Suprapubic skin (tissue), 4 donors: ENCODE results near the gene PNPLA8. TPM values are rescaled to one million over a fixed set of nuclear protein-coding genes. Genes with fewer than 3 reads are reported as not detected.
"Not testable (repeated sequence)": the region's sequence is repeated elsewhere in the genome, so short reads cannot be mapped to it uniquely, and the experiment has no call there.

Source experiments
- DNase-seq, 2 donors: peaks; one replicate each; pipeline ENCODE4 v3.0.0-alpha.2; 2019; ENCODE audit warnings: low spot score in 2 of 2
- H3K27ac ChIP-seq: fragments of 200-600 bp; sonication (generic); one replicate; pipeline ENCODE4 v1.5.1; 2019
- H3K27me3 ChIP-seq: fragments of 200-600 bp; sonication (generic); one replicate; pipeline ENCODE4 v1.5.1; 2019
- H3K36me3 ChIP-seq: fragments of 200-600 bp; sonication (generic); one replicate; pipeline ENCODE4 v1.5.1; 2019
- H3K4me1 ChIP-seq: fragments of 200-600 bp; sonication (generic); one replicate; pipeline ENCODE4 v1.5.1; 2019
- H3K4me3 ChIP-seq: fragments of 200-600 bp; sonication (generic); one replicate; pipeline ENCODE4 v1.5.1; 2019; ENCODE audit warnings: mild to moderate bottlenecking
- H3K9me3 ChIP-seq: fragments of 200-600 bp; sonication (generic); one replicate; pipeline ENCODE4 v1.5.1; 2019
- EP300 ChIP-seq: sonication (generic); formaldehyde crosslinking; IDR thresholded peaks from one replicate; pipeline ENCODE4 v1.6.1; 2017; ENCODE audit warnings: antibody characterized with exemption
- POLR2A ChIP-seq, 2 donors: fragments of 450-650 bp; IDR thresholded peaks; one replicate each; pipeline ENCODE4 v1.6.1; 2017; ENCODE audit warnings: antibody characterized with exemption in 2 of 2, mild to moderate bottlenecking in 2 of 2, moderate library complexity in 2 of 2
- POLR2AphosphoS5 ChIP-seq, 3 donors: sonication (generic); formaldehyde crosslinking; IDR thresholded peaks; one replicate each; pipeline ENCODE4 v1.6.1; 2017; ENCODE audit warnings: antibody characterized with exemption in 3 of 3
- WGBS: methylation state at CpG from one replicate; pipeline ENCODE4 v1.1.5; 2018; 5-methylcytosine and 5-hydroxymethylcytosine counted together
- total RNA-seq, 4 donors: library from RNA; depleted of rRNA; stranded (reverse); fragments of >200 nt; gene quantifications; one replicate each; pipeline ENCODE4 v1.1.0, GENCODE V29; 2016
- TF ChIP-seq, protein P1 (sequence below), 2 donors: fragments of 200-600 bp in 1 of 2; fragments of 450-650 bp in 1 of 2; sonication (generic) in 1 of 2; IDR thresholded peaks; one replicate each; pipeline ENCODE4 v1.5.1; 2016 to 2019; ENCODE audit warnings: antibody characterized with exemption in 2 of 2, mild to moderate bottlenecking in 1 of 2, moderate library complexity in 1 of 2

The PNPLA8 gene
- total RNA-seq, 4 donors from 2014 or later = 28.1 to 49.8 (median 41.5) TPM

DNA sequence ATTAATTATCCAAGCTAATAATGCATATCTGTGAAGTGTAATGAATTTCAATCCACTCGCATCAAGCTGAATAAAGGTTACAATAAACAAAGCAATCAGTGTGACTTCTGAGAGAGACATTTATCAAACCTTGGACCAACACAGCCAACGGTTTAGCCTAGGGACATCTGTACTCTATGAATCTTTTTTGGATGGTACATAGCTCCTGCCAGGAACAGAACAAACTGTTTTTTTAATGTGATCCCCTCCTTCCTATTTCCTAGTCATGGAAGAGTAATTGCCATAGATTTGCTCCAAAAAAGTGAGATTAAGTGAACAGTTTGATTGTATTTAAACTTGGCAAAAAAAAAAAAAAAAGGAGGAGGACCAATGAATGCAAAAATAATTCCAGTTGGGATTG lies 58.5 kb downstream of the PNPLA8 start:
- Histone ChIP-seq H3K4me1 (no peaks in the 10 kb centered on the region), H3K36me3 (peaks cover 5% of the 10 kb centered on the region), H3K9me3 (no peaks in the 10 kb centered on the region), H3K27ac (no peak overlapping the region), H3K4me3 (no peak overlapping the region), H3K27me3 (no peaks in the 10 kb centered on the region)
- WGBS = 39% methylated on average over 2 of the region's 2 CpGs
- TF ChIP-seq, protein P1, sequence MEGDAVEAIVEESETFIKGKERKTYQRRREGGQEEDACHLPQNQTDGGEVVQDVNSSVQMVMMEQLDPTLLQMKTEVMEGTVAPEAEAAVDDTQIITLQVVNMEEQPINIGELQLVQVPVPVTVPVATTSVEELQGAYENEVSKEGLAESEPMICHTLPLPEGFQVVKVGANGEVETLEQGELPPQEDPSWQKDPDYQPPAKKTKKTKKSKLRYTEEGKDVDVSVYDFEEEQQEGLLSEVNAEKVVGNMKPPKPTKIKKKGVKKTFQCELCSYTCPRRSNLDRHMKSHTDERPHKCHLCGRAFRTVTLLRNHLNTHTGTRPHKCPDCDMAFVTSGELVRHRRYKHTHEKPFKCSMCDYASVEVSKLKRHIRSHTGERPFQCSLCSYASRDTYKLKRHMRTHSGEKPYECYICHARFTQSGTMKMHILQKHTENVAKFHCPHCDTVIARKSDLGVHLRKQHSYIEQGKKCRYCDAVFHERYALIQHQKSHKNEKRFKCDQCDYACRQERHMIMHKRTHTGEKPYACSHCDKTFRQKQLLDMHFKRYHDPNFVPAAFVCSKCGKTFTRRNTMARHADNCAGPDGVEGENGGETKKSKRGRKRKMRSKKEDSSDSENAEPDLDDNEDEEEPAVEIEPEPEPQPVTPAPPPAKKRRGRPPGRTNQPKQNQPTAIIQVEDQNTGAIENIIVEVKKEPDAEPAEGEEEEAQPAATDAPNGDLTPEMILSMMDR (IDR thresholded peaks at IDR 0.05) = no peak
- TF ChIP-seq POLR2A (IDR thresholded peaks at IDR 0.05) (no peak), EP300 (no peak), POLR2AphosphoS5 (IDR thresholded peaks at IDR 0.05) (no peak)
- no peak for DNase-seq

DNA sequence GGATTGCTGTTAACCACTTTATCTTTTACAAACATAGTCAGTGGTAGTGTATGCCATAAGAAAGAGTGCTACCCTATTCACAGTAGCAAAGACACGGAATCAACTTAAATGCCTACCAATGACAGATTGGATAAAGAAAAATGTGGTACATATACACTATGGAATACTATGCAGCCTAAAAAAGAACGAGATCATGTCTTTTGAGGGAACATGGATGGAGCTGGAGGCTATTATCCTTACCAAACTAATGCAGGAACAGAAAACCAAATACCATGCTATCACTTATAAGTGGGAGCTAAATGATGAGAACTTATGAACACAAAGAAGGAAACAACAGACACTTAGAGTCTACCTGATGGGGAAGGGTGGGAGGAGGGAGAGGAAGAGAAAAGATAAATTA lies 59.6 kb downstream of the PNPLA8 start:
- 81% methylated on average over 2 of the region's 2 CpGs for WGBS
- not testable (repeated sequence) for H3K9me3 ChIP-seq, DNase-seq, H3K4me1 ChIP-seq, H3K4me3 ChIP-seq, H3K27me3 ChIP-seq, H3K36me3 ChIP-seq, H3K27ac ChIP-seq

DNA sequence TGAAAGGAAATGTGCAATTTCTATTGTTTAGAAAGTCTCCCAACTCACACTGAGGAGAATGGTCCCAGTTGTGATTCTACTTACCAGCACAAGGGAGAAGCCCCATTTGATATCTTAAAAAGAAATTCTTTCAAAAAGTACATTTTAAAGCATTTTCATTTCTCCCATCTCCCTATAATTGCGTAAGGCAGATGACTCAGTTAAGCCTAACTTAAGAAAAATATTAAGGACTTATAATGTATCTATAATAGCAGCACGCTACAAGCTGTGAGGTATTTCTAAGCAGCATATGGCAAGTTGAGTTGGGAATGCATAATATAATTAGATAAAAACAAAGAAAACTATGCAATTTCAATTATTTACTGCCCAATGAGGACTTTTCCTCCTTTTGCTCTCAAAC lies 61.2 kb downstream of the PNPLA8 start:
- Histone ChIP-seq H3K4me3 (no peak overlapping the region), H3K27me3 (no peaks in the 10 kb centered on the region), H3K4me1 (no peaks in the 10 kb centered on the region), H3K9me3 (no peaks in the 10 kb centered on the region), H3K36me3 (no peaks in the 10 kb centered on the region), H3K27ac (no peak overlapping the region)
- TF ChIP-seq EP300 (no peak), POLR2AphosphoS5 (IDR thresholded peaks at IDR 0.05) (no peak), POLR2A (IDR thresholded peaks at IDR 0.05) (no peak)
- TF ChIP-seq, protein P1 (IDR thresholded peaks at IDR 0.05) = no peak
- DNase-seq = no peak
- WGBS = 95% methylated on average over 2 of the region's 2 CpGs

DNA sequence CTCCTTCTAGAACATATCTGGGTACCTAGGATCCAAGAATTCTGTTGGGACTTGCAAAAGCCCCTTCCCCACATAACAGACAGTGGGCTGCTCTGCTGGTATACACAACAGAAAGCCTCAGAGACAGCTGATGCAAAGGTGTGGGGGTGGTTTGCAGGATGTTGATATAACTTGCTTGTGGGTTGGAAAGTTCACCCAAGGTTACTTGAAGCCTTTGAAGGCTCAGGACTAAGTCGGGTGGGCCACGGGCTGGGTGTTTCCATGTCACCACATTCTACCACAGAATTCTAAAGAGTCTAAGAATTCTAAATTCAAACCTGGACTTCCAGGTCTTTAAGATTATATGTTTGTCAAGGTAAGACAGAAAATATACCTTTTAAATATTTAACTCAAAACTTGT lies 62.3 kb downstream of the PNPLA8 start:
- H3K9me3 ChIP-seq = no peaks in the 10 kb centered on the region
- H3K4me3 ChIP-seq = no peak overlapping the region
- DNase-seq = no peak
- WGBS = 50% methylated on average over 2 of the region's 2 CpGs
- no peak overlapping the region for H3K27ac ChIP-seq
- H3K4me1 ChIP-seq = no peaks in the 10 kb centered on the region
- no peaks in the 10 kb centered on the region for H3K36me3 ChIP-seq
- peaks cover 9% of the 10 kb centered on the region for H3K27me3 ChIP-seq
- TF ChIP-seq EP300 (no peak), POLR2A (IDR thresholded peaks at IDR 0.05) (no peak), POLR2AphosphoS5 (IDR thresholded peaks at IDR 0.05) (no peak)
- TF ChIP-seq, protein P1 (IDR thresholded peaks at IDR 0.05) = no peak

DNA sequence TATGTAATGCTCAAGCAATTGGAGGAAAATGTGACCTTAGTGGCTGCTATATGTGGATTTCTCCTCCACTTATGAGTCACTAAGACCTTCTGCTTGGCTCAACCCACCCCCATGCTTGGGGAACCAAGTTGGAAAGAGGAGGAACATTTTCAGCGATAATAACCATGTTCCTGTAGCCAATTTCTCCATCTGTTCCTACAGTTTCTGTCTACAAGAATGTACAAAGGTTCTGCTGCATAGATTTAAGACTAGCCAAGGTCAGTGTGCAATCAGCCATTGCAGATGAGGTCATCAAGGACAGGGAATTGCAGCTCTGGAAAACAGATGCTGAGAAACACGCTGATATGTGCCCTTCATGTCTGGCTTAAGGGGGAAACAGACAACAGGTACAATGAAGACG lies 64.1 kb downstream of the PNPLA8 start:
- H3K9me3 ChIP-seq = no peaks in the 10 kb centered on the region
- WGBS = 69% methylated on average over 3 of the region's 3 CpGs
- no peak overlapping the region for H3K27ac ChIP-seq
- no peak for DNase-seq
- peaks cover 27% of the 10 kb centered on the region for H3K27me3 ChIP-seq
- no peak overlapping the region for H3K4me3 ChIP-seq
- no peak for TF ChIP-seq POLR2A (IDR thresholded peaks at IDR 0.05)
- TF ChIP-seq POLR2AphosphoS5 (IDR thresholded peaks at IDR 0.05) = no peak
- TF ChIP-seq EP300 = no peak
- H3K4me1 ChIP-seq = peaks cover 2% of the 10 kb centered on the region
- H3K36me3 ChIP-seq = no peaks in the 10 kb centered on the region

DNA sequence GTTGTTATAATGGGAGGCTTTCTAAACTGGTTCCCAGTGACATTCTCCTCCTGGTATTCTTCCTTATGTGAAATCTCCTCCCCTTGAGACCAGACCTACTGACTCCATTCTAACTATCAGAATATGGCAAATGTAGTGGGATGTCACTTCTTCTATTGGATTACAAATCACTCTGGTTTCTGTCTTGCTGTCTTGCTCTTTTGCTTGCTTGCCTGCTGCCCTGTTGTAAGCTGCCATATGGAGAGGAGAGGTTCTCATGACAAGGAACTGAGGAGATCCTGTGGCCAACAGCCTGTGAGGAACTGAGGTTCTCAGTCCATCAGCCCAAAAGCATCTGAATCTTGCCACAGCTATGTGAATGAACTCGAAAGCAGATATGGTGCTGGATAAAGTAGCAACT lies 65.0 kb downstream of the PNPLA8 start:
- Histone ChIP-seq H3K4me1 (peaks cover 11% of the 10 kb centered on the region), H3K36me3 (no peaks in the 10 kb centered on the region), H3K9me3 (no peaks in the 10 kb centered on the region), H3K27me3 (peaks cover 36% of the 10 kb centered on the region), H3K27ac (no peak overlapping the region), H3K4me3 (no peak overlapping the region)
- no peak for TF ChIP-seq EP300
- TF ChIP-seq, protein P1 (IDR thresholded peaks at IDR 0.05) = no peak
- no peak for TF ChIP-seq POLR2AphosphoS5 (IDR thresholded peaks at IDR 0.05)
- TF ChIP-seq POLR2A (IDR thresholded peaks at IDR 0.05) = no peak
- DNase-seq = no peak
- no CpG with 5 or more reads among the region's 1 CpG for WGBS
